Measurements from ENCODE around the gene IP6K3.

The IP6K3 gene

GRCh38 chr6:33716890-33717632 is 29.6 kb downstream of the IP6K3 start:
- no peak overlapping the region for H3K9ac ChIP-seq
- no peaks in the 10 kb centered on the region for H3K36me3 ChIP-seq (ENCODE audit: insufficient read depth)
- peaks cover 2% of the 10 kb centered on the region for H3K4me1 ChIP-seq (ENCODE audit: low read depth, poor library complexity, severe bottlenecking)
- no peak for TF ChIP-seq CTCF (conservative IDR thresholded peaks at IDR 0.05; ENCODE audit: low read depth, low read length)
- H2AFZ ChIP-seq (ENCODE audit: low read depth): no peak overlapping the region
- H4K20me1 ChIP-seq (ENCODE audit: insufficient read depth): no peaks in the 10 kb centered on the region
- no peak overlapping the region for H3K27ac ChIP-seq
- H3K27me3 ChIP-seq (ENCODE audit: insufficient read depth, low read depth): peaks cover 16% of the 10 kb centered on the region; the same call in 1 of the 2 replicates
- no peak overlapping the region for H3K4me2 ChIP-seq
- no peaks in the 10 kb centered on the region for H3K79me2 ChIP-seq (ENCODE audit: insufficient read depth, low read depth)
- no peak overlapping the region for H3K4me3 ChIP-seq (IDR thresholded peaks at IDR 0.05; ENCODE audit: insufficient read depth, low read depth, low read length)

GRCh38 chr6:33716379-33716778 is 30.3 kb downstream of the IP6K3 start:
- Histone ChIP-seq H3K4me2 (no peak overlapping the region), H3K4me3 (IDR thresholded peaks at IDR 0.05; ENCODE audit: insufficient read depth, low read depth, low read length) (no peak overlapping the region), H3K27ac (no peak overlapping the region), H3K4me1 (ENCODE audit: low read depth, poor library complexity, severe bottlenecking) (peaks cover 5% of the 10 kb centered on the region), H3K9ac (no peak overlapping the region), H3K36me3 (ENCODE audit: insufficient read depth) (no peaks in the 10 kb centered on the region), H4K20me1 (ENCODE audit: insufficient read depth) (no peaks in the 10 kb centered on the region), H2AFZ (ENCODE audit: low read depth) (no peak overlapping the region), H3K79me2 (ENCODE audit: insufficient read depth, low read depth) (no peaks in the 10 kb centered on the region), H3K27me3 (ENCODE audit: insufficient read depth, low read depth) (peaks cover 10% of the 10 kb centered on the region; the same call in 1 of the 2 replicates)
- no peak for TF ChIP-seq CTCF (conservative IDR thresholded peaks at IDR 0.05; ENCODE audit: low read depth, low read length)

- TF ChIP-seq CTCF (conservative IDR thresholded peaks at IDR 0.05; ENCODE audit: low read depth, low read length): no peak
- H3K79me2 ChIP-seq (ENCODE audit: insufficient read depth, low read depth): peaks cover 12% of the 10 kb centered on the region; the same call in 1 of the 2 replicates
- H3K9ac ChIP-seq: no peak overlapping the region
- H3K4me1 ChIP-seq (ENCODE audit: low read depth, poor library complexity, severe bottlenecking): peaks cover 16% of the 10 kb centered on the region
- no peak overlapping the region for H2AFZ ChIP-seq (ENCODE audit: low read depth)
- H3K4me3 ChIP-seq (IDR thresholded peaks at IDR 0.05; ENCODE audit: insufficient read depth, low read depth, low read length): no peak overlapping the region
- H3K36me3 ChIP-seq (ENCODE audit: insufficient read depth): no peaks in the 10 kb centered on the region
- no peaks in the 10 kb centered on the region for H4K20me1 ChIP-seq (ENCODE audit: insufficient read depth)
- no peak overlapping the region for H3K27ac ChIP-seq
- no peak overlapping the region for H3K4me2 ChIP-seq
- H3K27me3 ChIP-seq (ENCODE audit: insufficient read depth, low read depth): no peaks in the 10 kb centered on the region; the same call in 1 of the 2 replicates
These were observed 32.2 kb downstream of the IP6K3 start for GRCh38 chr6:33714385-33715040.

GRCh38 chr6:33713786-33714185 is 32.9 kb downstream of the IP6K3 start:
- Histone ChIP-seq H3K79me2 (ENCODE audit: insufficient read depth, low read depth) (peaks cover 12% of the 10 kb centered on the region; the same call in 1 of the 2 replicates), H3K27ac (no peak overlapping the region), H3K4me1 (ENCODE audit: low read depth, poor library complexity, severe bottlenecking) (peaks cover 16% of the 10 kb centered on the region), H2AFZ (ENCODE audit: low read depth) (no peak overlapping the region), H3K36me3 (ENCODE audit: insufficient read depth) (no peaks in the 10 kb centered on the region), H3K27me3 (ENCODE audit: insufficient read depth, low read depth) (no peaks in the 10 kb centered on the region), H3K4me2 (no peak overlapping the region), H3K9ac (no peak overlapping the region), H4K20me1 (ENCODE audit: insufficient read depth) (no peaks in the 10 kb centered on the region), H3K4me3 (IDR thresholded peaks at IDR 0.05; ENCODE audit: insufficient read depth, low read depth, low read length) (no peak overlapping the region)
- TF ChIP-seq CTCF (conservative IDR thresholded peaks at IDR 0.05; ENCODE audit: low read depth, low read length): no peak
